NCI-H2029 treated with DMSO at 0.1 percent for 48 hours (cell line): Measurements from ENCODE around the gene NBEAL2.
"Not testable (repeated sequence)": the region's sequence is repeated elsewhere in the genome, so short reads cannot be mapped to it uniquely, and the experiment has no call there.

Source experiments
- DNase-seq: peaks from one replicate; lab custom pipeline; 2025; lab: John Stamatoyannopoulos, UW

The NBEAL2 gene

DNA sequence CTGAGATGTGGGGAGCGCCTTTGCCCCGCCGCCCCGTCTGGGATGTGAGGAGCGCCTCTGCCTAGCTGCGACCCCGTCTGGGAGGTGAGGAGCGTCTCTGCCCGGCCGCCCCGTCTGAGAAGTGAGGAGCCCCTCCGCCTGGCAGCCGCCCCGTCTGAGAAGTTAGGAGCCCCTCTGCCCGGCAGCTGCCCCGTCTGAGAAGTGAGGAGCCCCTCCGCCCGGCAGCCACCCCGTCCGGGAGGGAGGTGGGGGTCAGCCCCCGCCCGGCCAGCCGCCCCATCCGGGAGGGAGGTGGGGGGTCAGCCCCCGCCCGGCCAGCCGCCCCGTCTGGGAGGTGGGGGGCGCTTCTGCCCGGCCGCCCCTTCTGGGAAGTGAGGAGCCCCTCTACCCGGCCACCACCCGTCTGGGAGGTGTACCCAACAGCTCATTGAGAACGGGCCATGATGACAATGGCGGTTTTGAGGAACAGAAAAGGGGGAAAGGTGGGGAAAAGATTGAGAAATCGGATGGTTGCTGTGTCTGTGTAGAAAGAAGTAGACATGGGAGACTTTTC lies 15.4 kb upstream of the NBEAL2 start:
- DNase-seq = not testable (repeated sequence)

DNA sequence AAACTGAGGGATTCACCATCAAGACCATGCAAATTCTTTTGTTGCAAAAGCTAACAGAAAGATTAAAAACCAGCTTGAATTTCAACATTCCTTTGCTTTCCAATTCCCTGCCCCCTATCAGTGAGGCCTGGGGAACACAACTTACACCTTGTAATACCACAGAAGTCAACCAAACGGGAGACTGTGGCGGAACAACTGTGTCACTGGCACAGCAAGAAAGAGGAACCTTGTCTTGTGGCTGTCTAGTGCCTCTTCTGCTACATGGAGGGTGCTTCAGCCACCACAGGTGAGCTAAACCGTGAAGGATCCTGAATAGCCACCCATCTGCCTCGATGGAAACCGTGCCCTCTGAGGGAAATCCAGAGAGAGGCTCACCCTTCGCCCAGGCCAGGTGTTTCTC lies 14.3 kb upstream of the NBEAL2 start:
- no peak for DNase-seq

DNA sequence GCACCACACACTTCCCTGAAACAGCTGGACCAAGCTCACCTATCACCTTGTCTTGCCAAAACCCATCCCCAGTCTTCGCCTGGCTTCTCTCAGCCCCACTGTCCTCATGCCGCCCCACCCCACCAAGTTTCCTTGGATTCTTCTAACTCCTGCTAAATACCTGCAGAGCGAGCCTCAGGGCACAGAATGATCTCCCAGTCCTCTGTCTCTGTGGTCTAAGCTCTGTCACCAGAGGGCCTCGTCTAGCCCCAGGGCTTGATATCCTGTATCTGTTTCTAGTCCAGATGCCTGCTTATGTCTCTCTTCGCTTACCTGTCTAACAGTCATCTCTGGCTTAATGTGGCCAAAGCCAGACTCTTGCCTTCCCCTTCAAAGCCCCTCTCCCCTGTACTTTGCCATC lies 12.7 kb upstream of the NBEAL2 start:
- DNase-seq = no peak

DNA sequence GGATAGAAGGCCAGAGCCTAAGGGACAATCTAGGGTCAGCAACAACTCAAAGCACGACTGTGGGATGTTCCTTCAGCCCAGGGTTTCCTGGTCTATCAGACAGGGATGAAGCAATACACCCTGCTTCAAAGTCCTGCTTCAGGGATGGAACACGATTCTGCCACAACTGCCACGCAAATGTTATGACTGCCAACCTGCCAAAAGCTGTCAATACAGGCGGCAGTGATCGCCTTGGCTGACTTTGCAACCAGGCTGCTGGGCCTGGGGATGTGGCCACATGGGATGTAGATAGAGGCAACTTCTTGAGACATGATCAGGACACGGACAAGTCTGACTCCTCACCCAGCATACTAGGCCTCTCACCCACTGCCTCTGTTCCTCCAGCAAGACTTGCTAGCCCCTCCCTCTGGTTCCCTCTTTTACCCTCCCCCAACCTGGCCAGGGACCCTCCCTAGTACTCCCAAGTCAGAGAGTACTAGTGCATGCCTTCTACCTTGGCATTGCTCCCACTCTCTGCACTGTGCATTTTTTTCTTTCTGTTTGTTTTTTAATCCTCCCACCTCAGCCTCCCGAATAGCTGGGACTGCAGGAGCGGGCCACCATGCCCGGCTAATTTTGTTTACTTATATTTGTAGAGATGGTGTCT lies 10.6 kb upstream of the NBEAL2 start:
- DNase-seq = no peak

DNA sequence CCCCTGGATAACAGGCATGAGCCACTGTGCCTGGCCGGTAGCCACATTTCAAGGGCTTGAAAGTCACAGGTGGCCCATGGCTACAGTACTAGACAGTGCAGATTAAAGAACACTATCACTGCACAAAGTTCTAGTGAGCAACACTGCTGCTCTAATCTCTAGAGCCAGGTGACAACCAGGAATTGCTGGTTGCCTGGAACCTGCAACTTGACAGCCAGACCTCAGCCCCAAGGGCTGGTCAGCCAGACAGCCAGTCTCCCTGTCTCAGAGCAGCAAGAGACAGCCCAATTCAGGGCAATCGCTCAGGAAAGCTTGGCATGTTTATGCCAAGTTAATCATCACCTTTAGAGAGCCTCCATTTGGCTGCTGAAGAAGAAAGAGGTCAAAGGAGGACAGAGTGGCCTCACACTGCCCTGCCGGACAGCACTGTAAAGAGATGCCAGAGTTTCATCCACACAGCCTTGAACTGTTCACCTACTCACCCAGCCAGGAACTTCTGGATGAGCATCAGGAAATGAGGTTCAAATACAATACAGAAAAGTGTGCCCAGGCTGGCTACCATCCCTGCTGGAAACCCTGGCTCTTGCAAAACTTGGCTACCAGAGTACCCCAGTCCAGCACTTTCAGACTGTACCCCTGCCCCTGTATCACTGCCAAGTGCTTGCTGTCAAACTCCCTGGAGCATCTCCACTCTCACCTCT lies 8.9 kb upstream of the NBEAL2 start:
- DNase-seq = no peak

DNA sequence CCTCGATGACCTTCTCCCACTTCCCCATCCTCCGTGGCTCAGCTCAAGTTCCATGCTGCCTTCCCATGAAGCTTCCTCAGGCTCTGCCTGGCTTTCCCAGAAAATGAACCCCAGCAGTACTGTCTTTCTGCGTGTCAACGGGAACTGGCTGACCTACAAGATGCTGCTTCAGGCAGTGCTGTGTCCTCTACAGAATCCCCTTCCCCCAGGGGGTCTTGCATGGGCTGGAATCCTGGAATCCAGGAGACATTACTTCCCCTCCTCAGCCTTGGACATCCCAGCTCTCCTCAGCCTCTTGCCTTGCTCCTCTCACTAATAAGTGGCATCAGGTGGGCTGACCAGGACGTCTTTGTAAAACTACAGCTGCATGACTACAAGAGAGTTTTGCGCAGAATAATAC lies 8.3 kb upstream of the NBEAL2 start:
- no peak for DNase-seq

DNA sequence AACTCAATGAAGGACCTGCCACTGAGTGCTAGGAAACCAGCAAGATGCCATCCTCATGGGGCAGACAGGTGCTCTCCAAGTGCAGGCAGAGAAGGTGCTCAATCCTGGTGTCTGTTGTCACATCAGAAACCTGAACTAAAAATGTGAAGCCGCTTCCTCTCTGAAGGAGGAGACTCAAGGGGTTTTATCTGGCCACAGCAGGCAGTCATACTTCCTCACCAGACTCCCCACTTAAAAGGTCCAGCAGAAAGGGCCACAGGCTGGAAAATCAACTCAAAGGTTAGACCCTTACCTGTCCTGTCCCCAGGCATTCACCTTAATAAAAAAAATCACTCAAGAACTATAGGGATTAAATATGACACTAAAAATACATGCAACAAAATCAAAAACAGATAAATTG lies 7.7 kb upstream of the NBEAL2 start:
- no peak for DNase-seq

DNA sequence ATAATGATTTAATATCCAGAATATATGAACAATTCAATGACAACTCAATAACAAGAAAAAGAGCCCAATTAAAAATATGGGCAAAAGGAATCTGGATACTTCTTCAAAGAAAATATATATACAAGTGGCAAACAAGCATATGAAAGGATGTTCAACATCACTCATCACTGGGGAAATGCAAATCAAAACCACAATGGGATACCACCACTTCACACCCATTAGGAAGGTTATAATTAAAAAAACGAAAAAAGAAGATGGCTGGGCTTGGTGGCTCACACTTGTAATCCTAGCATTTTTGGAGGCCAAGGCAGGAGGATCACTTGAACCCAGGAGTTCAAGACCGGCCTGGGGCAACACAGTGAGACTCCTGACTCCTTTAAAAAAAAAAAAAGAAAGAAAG lies 7.1 kb upstream of the NBEAL2 start:
- DNase-seq = no peak

DNA sequence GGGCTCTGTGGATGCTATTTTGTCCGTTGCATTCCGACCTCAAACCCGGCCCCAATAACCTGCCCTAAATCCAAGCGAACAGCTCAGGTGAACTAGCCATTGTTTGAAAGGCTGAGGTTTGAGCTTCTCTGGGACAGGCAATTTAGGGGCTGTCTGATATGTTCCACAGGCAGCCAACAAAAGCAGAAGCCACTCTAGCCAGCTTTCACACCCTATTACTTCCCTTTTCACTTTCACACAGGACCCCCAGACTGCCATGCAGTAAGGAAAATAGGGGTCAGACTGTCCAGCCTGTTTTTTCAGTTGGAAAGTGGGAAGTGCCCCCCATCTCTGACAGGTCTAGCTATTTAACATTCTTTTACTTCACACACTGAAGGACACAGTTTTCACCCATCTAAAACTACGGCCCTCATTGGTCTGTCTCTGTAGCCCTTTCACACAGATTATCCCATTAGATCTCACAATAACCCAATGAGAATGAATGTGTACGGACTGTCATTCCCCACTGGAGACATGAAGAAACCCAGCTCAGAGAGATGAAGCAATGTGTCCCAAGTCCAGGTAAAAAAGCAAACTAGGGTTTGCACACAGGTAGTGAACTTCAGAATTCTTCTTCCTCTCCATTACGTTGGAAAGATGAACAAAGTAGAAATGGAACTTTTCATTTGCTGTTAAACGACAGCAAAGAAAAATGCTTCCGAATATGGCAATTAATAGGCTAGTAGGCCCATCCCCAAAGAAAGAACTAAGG lies 4.9 kb upstream of the NBEAL2 start:
- no peak for DNase-seq

DNA sequence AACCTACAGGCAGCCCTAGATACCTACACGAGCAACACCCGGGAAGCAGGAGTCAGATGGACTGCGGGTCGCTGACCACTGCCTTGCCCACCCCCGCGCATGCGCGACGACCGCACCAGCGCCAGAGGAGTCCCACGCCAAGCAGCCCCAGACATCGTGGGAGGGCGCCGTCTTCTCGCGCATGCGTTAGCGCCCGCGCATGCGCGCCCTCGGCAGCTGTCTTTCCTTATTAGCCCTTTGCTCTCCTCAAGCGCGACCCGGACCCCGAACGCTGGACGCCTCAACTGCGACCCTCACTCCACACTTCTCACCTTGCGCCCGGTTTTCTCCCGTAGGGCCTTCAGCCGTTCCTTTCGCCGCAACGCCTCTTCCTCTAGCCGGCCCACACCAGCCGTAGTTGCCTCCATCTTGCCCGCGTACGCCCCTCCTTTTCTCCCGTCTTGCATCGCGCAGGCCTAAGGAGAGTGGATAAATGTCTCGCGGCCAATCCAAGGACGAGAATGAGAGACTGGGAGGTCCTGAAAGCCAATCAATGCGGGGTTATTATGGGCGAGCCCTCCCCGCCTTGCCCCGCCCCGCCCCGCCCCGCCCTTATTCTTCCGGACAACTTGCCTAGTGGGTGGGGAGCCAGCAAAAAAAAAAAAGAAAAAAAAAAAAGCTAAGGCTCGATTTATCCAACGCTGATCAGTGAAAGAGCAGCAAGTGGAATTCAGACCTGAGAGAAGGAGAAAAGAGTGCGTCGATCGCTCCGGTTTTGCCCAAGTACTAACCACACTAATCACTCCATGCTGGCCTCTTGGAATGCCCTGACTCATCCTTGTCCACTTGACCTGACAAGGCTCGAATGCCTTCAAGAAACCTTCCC lies 2.9 kb upstream of the NBEAL2 start, which contains the start of gene CCDC12:
CCDC12 (minus strand) TSS at position 420 of the 865 bp plus-strand sequence; CDS start at position 407, 13 bp downstream.
- DNase-seq = peak; percentile 95

DNA sequence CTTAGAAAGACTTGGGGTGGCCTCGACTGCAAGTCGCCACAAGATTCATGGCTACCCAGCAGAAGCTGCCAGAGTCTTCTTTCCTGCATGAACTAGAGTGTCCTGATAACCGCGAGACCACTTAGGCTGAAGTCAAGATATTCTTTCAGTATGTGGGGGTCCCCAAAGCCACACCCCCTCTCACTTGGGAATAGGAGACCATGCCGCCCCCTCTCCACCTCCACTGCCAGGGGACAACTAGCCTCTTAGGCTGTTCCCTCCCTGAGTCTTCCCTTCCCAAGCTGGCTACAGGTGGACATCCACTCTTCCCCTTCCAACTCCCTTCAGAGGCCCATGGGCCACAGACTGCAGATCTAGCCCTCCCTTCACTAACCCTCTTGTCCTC lies 1.7 kb upstream of the NBEAL2 start:
- DNase-seq = no peak

DNA sequence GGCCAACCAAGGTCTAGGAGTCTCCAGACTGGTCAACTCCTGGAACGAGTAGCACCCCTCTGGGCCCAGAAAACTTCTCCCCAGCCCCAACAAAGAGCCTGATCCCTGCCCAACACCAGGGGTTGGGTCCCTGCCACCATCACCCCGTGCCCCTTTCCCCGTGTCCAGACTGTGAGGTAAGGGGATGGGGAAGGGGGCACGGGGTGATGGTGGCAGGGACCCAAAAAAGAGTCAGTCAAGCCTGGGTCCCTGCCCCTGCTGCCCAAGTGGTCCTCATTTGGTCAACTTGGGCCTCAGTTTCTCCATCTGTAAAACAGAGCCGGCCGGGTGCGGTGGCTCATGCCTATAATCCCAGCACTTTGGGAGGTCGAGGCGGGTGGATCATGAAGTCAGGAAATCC lies 1.1 kb upstream of the NBEAL2 start:
- no peak for DNase-seq

DNA sequence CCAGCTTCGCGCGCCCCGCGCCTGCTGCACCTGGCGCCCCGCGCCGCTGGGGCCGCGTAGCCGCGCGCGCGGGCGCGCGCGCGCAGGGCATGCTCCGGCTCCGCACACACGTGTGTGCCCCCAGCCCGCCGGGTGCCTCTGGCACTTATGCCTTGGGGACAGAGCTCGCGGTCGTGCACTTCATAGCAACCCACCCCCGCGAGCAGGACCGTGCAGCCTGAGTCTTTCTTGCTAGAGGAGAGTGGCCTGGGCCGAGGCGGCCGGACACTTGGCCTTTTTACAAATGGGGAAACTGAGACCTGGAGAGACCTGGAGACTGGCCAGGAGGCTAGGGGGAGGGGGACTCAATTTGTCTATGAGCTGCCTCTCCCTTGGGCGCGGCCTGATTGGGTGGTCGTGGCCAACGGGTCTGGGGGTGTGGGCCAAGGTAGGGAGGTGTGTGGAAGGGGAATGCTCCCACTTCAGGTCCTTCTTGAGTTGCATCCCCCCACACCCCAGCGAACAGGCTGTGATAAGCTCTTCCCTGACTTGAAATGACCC lies 562 bp downstream of the NBEAL2 start:
- DNase-seq = no peak

DNA sequence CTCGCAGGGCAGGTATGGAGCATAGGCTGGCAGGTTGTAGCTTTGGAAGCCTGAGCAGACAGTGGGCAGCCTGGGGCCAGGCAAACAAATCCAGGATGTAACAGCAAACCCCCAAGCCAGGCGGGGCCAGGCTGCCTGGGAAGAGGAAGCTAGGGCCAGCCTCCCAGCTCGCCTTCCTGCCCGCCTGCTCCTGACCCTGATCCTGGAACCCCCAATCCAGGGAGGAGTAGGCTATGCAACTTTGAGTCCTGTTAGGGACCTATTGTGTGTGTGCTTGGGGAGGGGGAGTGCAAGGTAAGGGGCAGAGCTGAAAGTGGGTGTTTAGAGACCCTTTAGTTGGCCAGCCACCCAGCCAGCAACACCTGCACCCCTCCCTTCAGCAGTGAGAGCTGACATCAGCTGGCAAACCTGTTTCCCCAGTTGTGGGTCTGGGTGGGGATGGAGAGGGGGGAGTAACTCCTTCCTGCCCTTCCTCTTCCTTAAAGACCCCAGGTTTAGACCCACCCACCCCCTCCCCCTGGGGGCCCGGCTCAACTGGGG lies 2.5 kb downstream of the NBEAL2 start:
- DNase-seq = no peak

DNA sequence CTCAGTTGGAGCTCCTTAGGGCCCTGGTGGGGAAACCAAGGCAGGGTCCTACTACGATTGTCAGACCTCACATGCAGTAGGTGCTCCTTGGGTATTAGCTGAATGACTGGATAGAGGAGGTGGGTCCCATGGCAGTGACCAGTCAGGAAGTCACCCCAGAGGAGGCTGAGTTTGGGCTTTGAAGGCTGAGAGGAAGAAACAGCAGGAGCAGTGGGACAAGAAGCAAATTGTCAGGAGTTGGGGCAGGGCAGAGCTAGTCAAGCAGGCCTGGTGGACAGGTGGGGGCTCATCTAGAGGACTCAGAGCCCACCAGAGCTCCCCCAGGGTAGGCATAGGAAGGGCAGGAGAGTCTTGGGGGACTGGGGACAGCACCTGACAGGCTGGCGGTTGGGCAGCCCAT lies 3.1 kb downstream of the NBEAL2 start:
- no peak for DNase-seq

DNA sequence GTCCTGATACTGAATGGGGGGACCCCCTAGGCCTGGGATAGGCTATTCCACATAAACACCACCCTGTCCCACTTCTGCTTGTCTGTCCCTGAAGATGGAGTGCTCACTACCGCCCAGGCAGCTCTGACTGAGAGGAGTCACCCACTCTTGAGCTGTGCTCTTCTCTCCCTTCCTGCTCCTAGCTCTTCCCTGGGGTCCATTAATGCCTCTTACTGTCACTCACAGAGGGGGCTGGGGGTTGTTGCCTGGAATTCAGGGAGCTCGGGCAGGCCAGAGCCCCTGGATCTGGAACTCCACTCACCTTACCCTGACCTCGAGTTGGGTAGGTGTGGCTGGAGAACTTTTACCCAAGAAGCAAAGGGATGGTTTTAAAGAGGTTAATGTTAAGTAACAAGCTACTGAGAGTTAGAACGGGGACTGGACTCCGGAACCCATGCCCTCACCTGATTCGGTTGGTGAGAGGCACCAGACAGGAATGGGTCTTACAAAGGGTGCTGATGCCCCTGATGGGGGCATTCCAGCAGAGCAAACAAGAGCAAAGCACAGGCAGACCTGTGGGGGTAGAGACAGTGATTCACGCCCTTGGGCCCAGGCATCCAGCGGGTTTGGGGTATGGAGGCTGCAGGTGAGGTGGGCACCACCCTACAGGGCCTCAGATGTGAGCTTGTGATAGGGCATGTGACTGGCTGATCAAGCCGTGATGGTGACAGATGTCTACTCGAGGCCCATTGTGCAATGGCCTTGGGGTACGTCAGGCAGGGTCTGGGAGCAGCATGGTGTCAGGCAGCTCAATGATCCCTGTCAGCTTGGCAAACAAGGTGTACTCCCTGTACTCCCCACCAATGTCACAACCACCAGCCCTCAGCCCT lies 5.4 kb downstream of the NBEAL2 start:
- no peak for DNase-seq

DNA sequence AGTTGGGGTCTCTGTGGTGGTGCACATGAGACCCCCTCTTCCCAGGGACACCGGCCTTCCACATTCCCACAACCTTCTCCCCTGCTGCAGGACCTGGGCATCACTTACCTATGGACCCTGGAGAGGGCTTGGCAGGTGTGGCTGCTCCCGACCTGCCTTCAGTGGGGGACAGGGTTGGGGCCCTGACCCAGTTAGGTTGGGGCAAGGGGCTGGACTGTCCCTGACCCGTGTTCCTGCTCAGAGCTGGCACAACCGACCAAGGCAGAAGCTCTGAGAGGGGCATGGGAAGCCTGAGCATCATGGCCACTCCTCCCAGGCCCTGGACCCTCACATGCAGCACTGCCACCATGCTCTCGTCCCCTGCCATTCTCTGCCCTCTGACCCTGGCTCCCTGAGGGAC lies 6.1 kb downstream of the NBEAL2 start:
- no peak for DNase-seq

DNA sequence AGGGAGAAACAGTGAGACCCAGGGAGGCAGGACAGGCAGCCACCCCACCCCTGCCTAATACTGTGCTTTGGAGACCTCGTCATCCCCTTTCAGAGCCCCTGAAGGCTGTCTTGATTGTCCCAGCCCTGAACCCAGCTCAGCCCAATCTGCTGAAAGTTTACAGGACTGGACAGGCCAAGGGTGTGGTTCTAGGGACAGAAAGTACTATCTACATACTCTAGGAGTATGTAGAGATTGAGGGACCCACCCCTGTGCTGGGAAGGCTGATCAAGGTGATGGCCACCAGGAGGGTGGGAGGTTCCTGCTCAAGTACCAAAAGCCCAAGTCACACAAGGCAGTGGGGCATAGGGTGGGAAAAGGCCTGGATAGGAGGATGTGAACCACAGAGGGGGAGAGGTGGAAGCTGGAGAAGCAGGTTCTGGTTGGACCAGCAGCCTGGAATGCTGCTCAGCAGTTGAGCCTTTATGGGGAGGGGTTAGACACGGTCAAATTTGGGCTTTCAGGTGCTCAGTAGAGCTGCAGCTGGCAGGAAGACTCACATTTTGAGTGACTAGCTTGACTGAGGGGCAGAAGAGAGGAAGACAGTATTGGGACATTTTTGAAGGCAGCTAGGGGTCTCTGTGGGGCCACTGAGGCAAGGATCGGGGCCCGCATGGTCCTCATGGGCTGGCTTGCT lies 6.7 kb downstream of the NBEAL2 start:
- DNase-seq = no peak

DNA sequence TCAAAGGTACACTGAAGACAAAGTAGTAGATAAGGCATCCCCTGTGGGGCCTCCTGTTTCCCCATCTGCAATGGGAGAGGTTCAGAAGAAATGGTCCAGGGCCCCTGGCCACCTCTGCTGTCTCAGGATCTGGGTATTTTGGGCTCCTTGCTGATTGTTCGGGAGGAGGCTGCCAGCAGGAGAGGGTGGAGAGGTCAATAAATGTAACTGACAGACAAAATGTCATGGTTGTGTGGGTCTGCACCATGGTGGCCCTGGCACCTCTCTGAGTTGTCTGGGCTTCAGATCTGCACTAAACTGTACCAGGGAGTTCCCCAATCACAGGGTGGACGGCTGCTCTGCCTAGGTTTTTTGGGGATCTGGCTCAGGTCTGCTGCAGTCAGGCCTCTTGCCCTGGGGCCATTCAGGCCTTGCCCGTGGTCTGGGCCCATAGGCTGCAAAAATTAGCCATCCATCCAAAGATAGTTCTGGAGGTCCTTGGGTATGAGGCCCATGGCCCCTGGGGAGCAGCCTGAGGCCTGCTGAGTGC lies 7.4 kb downstream of the NBEAL2 start:
- no peak for DNase-seq
